Raji (cell line): ENCODE results near the gene CENPS.

ENCODE experiments used
- POLR2A ChIP-seq: IDR thresholded peaks from 2 replicates; pipeline ENCODE4 v1.6.1; 2011; ENCODE audit warnings: low read depth, low read length, control low read depth; ENCODE audit not compliant: insufficient read depth

The CENPS gene

GRCh38 chr1:10430216-10431069 is at the start of gene CENPS:
TSS of gene CENPS (plus strand) at chr1:10430433. CDS start at chr1:10430518, 85 bp downstream.
- peak; percentile 88 for TF ChIP-seq POLR2A

DNA sequence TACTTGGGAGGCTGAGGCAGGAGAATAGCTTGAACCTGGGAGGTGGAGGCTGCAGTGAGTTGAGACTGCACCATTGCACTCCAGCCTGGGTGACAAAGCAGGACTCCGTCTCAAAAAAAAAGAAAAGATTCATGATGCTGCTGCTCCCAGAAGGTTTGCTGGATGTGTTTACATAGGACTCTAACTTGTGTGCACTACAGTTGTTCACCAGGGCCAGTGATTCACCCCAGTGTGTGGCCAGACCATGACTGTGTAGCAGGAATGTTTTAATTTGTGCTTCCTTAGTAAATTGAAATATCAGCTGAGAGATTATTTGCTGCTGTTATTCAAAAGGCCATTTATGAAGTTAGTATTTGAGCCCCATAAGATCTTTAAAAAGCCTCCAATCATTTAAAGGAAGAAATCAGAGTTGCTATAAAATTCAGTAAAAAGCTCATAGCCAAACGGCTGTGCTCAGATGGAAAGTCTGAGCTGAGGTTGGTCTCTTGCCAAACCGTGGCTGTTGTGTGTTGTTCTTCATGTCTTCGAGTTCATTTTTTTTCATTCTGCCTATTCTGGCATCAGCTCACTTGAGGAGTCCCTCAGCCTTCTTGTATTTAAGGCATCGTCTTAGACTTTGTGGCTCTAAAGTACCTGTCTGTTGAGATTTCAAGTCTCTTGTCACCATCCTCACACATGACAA is 49.5 kb upstream of the CENPS start:
- no peak for TF ChIP-seq POLR2A

DNA sequence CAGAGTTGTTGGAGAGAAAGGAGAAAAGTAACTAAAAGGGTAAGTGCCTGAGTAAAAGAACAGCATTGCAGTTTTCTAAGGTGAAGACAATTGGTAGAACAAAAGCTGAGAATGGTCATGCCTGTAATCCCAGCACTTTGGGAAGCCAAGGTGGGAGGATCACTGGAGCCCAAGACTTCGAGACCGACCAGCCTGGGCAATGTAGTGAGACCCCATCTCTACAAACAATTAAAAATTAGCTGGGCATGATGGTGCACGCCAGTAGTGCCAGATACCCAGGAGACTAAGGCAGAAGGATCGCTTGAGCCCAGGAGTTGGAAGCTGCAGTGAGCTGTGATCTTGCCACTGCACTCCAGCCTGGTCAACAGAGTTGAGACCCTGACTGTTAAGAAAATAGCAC is 46.6 kb upstream of the CENPS start:
- TF ChIP-seq POLR2A = no peak

GRCh38 chr1:10384219-10384618 is 46.0 kb upstream of the CENPS start:
- no peak for TF ChIP-seq POLR2A

DNA sequence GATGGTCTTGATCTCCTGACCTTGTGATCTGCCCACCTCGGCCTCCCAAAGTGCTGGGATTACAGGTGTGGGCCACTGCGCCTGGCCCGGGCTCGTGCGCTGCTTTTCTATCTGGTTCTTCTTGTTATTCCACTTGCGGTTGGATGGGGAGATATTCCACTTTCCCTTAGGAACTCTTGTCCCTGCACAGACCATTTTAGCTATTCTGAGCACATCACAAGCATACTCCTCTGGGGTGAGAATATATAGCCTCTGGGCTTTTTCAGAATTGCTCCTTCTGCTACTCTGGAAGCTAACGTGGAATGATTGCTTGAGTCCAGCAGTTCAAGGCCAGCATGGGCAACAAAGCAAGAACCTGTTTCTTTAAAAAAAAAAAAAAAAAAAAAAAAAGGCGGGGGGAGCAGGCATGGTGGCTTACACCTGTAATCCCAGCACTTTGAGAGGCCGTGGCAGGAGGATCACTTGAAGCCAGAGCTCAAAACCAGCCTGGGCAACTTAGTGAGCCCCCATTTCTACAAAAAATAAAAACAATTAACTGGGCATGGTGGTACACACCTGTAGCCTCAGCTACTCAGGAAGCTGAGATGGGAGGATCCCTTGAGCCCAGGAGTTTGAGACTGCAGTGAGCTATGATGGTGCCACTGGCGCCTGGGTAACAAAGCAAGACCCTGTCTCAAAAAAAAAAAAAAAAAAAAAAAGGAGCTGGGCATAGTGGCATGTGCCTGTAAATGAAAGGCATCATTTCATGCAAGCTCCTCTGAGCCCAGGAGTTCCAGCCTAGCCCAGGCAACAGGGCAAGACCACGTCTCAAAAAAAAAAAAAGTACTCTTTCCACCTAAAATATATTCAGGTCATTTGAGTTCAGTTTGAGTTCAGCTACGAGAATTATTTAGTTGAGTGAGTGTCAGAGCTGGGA is 43.2 kb upstream of the CENPS start:
- no peak for TF ChIP-seq POLR2A

DNA sequence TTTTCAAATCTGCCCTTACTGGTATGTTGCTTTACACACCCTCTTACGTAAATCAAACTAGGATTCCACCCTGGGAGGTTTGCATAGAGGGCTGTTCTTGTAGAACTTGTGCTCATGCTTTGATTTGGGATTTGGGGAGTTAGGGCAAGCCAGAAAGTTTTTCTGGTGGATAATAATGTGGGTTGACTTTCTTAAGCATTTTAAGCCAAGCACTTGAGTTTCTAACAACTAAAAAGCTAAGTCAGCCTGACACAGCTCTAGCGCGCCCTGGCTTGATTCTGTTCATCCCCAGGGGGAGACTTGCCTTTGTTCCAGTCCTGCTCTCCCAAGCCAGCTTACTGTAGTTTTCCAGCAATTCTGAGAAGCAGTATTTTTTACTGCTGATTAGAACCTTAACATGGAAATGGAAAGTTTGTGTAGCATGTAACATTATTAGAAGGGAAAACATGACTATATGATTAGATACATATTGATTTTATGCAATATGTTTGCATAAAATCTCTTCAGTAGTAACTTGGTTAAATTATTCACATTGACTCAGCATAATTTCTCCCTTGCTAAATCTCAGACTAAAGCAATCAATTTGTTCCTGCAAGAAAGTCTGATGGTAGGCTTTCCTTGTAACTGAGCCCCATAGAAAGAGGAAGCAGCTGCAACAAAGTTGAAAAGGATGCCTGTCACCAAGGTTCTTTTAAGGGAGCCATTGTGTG is 42.4 kb upstream of the CENPS start:
- peak; percentile 32; the same call in 1 of the 2 replicates for TF ChIP-seq POLR2A

GRCh38 chr1:10388387-10388715 is 41.9 kb upstream of the CENPS start:
- TF ChIP-seq POLR2A = no peak

GRCh38 chr1:10389271-10389973 is 40.8 kb upstream of the CENPS start:
- no peak for TF ChIP-seq POLR2A

GRCh38 chr1:10396870-10397269 is 33.4 kb upstream of the CENPS start:
- TF ChIP-seq POLR2A = no peak

DNA sequence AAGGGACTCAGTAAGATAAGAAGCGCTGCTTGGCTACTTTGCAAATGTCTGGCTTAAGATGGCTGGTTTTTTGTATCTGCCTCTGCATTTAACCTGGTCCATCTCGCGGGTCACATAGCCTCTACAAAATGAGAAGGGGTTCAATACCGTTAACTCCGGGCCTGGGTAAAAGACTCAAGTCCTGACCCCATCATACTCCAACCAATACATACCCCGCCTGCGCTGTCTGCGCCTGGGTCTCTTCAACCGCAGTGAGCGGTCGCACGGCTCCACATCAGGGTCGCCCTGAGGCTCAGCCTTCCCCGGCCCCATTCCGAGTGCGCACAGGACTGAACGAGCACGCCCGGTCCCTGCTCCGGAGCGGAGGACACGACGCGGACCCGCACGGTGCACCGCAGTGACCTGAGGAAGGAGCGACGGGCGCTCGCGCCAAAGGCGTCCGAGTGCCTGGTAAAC is 31.9 kb upstream of the CENPS start:
- no peak for TF ChIP-seq POLR2A

DNA sequence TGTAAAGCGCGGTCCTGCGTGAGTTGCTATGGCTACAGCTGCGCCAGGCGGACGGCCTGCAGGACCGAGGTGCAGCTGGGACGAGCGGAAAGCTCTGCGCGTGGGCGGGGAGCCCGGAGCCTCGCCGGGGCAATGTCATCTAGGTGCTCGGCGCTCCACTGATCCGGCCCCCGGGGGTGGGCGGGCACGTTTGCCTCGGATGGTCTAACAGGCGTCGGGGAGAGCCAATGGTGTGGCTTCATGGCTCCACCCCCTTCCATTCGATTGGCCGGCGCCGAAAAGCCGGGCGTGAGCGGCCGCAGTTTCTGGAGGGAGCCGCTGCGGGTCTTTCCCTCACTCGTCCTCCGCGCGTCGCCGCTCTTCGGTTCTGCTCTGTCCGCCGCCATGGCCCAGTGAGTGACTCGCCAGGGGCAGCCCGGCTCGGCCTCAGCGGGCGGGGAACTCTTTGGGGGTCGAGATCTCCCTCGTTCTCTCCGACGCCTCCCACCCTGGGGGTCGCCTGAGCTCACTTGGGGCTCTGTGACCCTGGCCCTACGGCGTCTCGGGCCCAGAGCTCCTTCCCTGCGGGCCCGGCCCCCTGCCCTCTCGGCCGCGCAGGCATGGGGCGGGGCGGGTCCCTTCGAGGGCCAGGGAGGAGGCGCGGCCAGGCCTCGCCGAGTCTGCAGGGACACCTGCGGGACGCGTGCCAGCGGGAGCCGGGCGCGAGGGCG is 31.3 kb upstream of the CENPS start, which contains the start of gene PGD:
PGD (plus strand) TSS at position 331 of the 710 bp plus-strand sequence; CDS start at position 385, 54 bp downstream.
- TF ChIP-seq POLR2A = peak; percentile 95

DNA sequence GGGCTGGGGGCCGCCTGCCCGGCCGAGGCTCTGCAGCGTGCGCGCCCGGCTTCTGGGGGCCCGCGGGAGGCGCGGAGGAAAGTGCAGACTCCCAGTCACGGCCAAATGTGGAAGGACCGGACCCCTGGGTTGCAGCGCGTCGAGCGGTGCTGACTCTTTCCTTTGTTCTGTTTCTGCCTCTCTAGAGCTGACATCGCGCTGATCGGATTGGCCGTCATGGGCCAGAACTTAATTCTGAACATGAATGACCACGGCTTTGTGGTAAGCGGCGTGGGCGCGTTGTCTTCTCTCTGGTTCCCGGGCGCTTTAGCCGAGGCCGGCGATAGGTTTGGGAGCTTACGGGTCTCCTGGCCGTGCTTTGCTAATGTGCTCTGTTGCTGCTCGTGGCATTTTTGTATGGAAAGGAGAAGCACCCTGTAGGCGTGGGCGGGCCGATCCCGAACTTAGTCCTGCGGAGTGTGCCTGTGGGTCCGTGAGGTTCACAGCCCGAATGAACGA is 30.7 kb upstream of the CENPS start:
- no peak for TF ChIP-seq POLR2A

DNA sequence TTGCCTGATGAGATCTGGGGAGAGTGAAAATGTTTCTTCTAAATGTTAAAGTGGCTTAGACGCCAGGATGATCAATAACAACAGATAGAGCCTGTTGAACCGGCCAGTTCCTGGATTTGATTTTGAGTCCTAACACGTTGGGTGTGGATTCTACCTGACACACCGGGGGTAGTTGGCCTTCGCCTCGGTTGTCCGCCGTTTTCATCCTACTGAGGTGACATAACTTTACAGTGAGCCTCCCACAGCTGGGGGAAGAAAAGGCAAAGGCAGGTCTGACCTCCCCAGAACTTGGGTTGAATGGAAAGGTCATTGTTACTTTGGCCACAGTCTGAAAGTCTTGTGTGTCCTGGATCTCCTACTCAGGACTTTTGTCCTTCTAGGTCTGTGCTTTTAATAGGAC is 30.2 kb upstream of the CENPS start:
- no peak for TF ChIP-seq POLR2A

DNA sequence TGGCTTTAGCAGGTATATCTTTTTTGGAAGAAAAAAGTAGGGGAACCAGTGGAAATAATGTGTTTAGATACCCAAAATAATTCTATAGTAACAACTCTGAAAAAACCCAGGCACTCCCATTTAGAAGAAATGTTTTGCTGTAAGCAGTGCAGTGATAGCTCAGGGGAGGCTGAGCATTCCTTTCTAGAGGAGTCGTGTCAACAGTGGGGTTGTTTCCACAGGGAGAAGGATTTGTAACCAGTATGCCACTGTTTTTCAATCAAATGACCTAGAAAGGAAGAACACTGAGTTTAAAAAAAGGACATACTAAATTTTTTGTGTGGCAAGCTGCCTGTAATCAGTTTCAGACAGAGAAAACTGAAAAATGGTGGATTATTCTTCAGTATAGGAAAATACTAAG is 29.0 kb upstream of the CENPS start:
- no peak for TF ChIP-seq POLR2A
